Right lobe of liver (tissue), 4 donors: ENCODE measurements around the gene CHN2.

Experiments
- POLR2A ChIP-seq: fragments of 450-650 bp; IDR thresholded peaks from one replicate; pipeline ENCODE4 v1.6.1; 2017; ENCODE audit warnings: antibody characterized with exemption, mild to moderate bottlenecking
- TF ChIP-seq, protein P1 (sequence below), 4 donors: fragments of 200-600 bp in 3 of 4; fragments of 450-650 bp in 1 of 4; IDR thresholded peaks; one replicate each; pipeline versions ENCODE4 v1.5.1 to v1.8.0; 2016 to 2022; ENCODE audit warnings: antibody characterized with exemption in 4 of 4, mild to moderate bottlenecking in 2 of 4
- donor health status: DM: no; HTN: no; CAD: no.
- donor health status: DM: no; HTN: no; CAD: no.
- donor health status: DM: no; HTN: yes; CAD: no.

DNA sequence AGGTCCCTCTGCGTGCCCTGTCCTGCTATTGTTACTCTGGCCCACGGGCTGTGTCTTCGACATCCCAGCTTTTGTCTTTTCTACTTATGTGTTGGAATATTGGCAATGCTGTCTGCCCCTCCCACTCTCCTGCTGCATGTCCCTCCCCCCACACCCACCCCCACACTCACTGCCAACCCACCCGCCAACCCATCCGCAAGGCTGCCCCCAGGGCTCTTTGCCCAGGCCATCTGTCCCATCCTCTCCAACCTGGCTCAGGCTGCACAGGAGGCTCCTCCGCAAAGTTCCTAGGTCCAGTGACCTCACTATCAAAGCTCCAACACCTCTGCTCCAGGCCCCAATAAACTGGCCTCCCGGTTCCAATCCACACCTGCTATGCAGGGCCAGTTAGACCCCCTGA, 202.0 kb downstream of the CHN2 start:
- TF ChIP-seq, protein P1, sequence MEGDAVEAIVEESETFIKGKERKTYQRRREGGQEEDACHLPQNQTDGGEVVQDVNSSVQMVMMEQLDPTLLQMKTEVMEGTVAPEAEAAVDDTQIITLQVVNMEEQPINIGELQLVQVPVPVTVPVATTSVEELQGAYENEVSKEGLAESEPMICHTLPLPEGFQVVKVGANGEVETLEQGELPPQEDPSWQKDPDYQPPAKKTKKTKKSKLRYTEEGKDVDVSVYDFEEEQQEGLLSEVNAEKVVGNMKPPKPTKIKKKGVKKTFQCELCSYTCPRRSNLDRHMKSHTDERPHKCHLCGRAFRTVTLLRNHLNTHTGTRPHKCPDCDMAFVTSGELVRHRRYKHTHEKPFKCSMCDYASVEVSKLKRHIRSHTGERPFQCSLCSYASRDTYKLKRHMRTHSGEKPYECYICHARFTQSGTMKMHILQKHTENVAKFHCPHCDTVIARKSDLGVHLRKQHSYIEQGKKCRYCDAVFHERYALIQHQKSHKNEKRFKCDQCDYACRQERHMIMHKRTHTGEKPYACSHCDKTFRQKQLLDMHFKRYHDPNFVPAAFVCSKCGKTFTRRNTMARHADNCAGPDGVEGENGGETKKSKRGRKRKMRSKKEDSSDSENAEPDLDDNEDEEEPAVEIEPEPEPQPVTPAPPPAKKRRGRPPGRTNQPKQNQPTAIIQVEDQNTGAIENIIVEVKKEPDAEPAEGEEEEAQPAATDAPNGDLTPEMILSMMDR (IDR thresholded peaks at IDR 0.05): no peak
- TF ChIP-seq POLR2A: no peak
